Measurements from ENCODE around the gene SF3B4. TPM values are rescaled to one million over a fixed set of nuclear protein-coding genes. Genes with fewer than 3 reads are reported as not detected.

SF3B4 gene
- total RNA-seq, 1 experiment from 2014 or later = 127 TPM

DNA sequence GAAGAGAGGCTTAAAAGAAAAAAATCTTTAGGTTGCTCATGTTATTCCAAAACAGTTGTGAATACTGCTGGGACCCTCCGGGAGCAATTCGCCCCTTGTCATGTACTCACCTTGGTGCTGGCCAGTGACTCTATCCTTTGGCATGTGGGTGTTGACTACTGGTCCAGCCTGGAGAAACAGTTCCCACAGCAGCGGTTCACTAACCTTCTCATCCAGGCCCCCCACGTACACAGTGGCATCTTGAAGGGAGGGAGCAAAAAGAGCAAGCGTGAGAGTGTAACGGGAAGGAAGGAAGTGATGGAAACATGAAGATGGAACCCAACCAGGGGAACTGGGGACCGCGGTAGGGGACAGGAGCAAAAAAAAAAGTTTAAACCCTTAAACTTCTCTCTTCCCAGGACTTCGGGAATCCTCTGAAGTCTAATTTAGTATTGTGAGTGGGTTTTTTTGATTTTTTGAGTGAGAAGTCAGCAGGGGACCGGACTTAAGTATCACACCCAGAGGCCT is 494 bp downstream of the SF3B4 start:
- Histone ChIP-seq H2BK120ac (ENCODE audit: low read depth, low read length, poor library complexity, severe bottlenecking) (no peak overlapping the region), H3K56ac (ENCODE audit: insufficient read length, low read depth, low read length) (no peak overlapping the region), H3K9ac (ENCODE audit: extremely low read depth, insufficient read length, low read length) (peak overlapping the region; percentile 92), H3K79me2 (ENCODE audit: insufficient read depth, low read length) (peaks cover 8% of the 10 kb centered on the region; the same call in 1 of the 2 replicates), H3K23ac (ENCODE audit: insufficient read length, low read depth, low read length) (no peak overlapping the region), H3K14ac (ENCODE audit: insufficient read depth, low read length) (no peak overlapping the region; the same call in 1 of the 2 replicates), H3K4ac (ENCODE audit: low read depth, low read length) (no peak overlapping the region), H4K91ac (ENCODE audit: insufficient read length, low read depth, low read length) (no peak overlapping the region), H3K79me1 (ENCODE audit: insufficient read depth, low read depth, low read length, poor library complexity, severe bottlenecking) (peaks cover 11% of the 10 kb centered on the region), H3K4me1 (ENCODE audit: insufficient read depth, low read length) (peaks cover 2% of the 10 kb centered on the region; the same call in 1 of the 2 replicates), H3K4me2 (ENCODE audit: insufficient read depth, insufficient read length, low read length) (peak overlapping the region; percentile 96), H3T11ph (ENCODE audit: low read length) (no peak overlapping the region), H4K20me1 (ENCODE audit: control insufficient read depth, insufficient read depth, insufficient read length) (no peaks in the 10 kb centered on the region), H2BK5ac (ENCODE audit: insufficient read length, low read length) (no peak overlapping the region), H2AK5ac (ENCODE audit: insufficient read length, low read length) (no peak overlapping the region), H2BK12ac (ENCODE audit: insufficient read length, low read depth, low read length) (no peak overlapping the region), H3K18ac (ENCODE audit: insufficient read length, low read depth, low read length) (no peak overlapping the region), H2AFZ (ENCODE audit: low read length) (no peak overlapping the region), H3K9me3 (ENCODE audit: control insufficient read depth, low read depth, low read length) (no peaks in the 10 kb centered on the region), H3K23me2 (ENCODE audit: insufficient read length, low read depth, low read length, poor library complexity, severe bottlenecking) (peaks cover 11% of the 10 kb centered on the region), H2BK20ac (ENCODE audit: low read depth, low read length, poor library complexity, severe bottlenecking) (no peak overlapping the region), H2BK15ac (ENCODE audit: low read depth, low read length) (no peak overlapping the region), H4K5ac (ENCODE audit: insufficient read length, low read depth, low read length) (no peak overlapping the region), H3K27me3 (ENCODE audit: insufficient read depth, low read length) (no peaks in the 10 kb centered on the region), H3K27ac (ENCODE audit: insufficient read length, low read depth, low read length) (no peak overlapping the region), H4K8ac (replicated peaks; ENCODE audit: insufficient read length, low read depth, low read length) (no peak overlapping the region)
- peaks cover 19 to 26% of the 10 kb centered on the region in 2 experiments for H3K4me1 Mint-ChIP-seq
- no peaks in the 10 kb centered on the region for H3K27me3 Mint-ChIP-seq (ENCODE audit: low read depth)
- H3K36me3 Mint-ChIP-seq (ENCODE audit: insufficient read depth in 1 of 3, low read depth in 3 of 3) = peaks cover 33 to 49% (median 48%) of the 10 kb centered on the region in 3 experiments
- no CpG with 5 or more reads among the region's 10 CpGs for WGBS (ENCODE audit: extremely low coverage, insufficient read length, low lambda C conversion rate)
- H3K27ac Mint-ChIP-seq = peak overlapping the region; percentile 84 to 99 (median 97); a peak in 6 of 7 replicates
- no peak for DNase-seq
- no peaks in the 10 kb centered on the region; a peak in 1 of 5 replicates for H3K9me3 Mint-ChIP-seq
- H3K4me3 Mint-ChIP-seq = peak overlapping the region; percentile 97 to 100
- no peak for TF ChIP-seq CTCF (conservative IDR thresholded peaks at IDR 0.05)
